Measurements from ENCODE around the gene RBP3.

The RBP3 gene

GRCh38 chr10:47318706-47319105 is 29.5 kb upstream of the RBP3 start:
- DNase-seq (ENCODE audit: low spot score), result no peak

- no peak for DNase-seq (ENCODE audit: low spot score)
Measured at GRCh38 chr10:47319784-47320183, 28.4 kb upstream of the RBP3 start.

- no peak for DNase-seq (ENCODE audit: low spot score)
Measured at GRCh38 chr10:47320812-47321211, 27.4 kb upstream of the RBP3 start.

- DNase-seq (ENCODE audit: low spot score), result no peak
Measured at GRCh38 chr10:47321521-47322195, 26.5 kb upstream of the RBP3 start.

GRCh38 chr10:47322300-47323061 is 25.7 kb upstream of the RBP3 start, which contains the start of gene GDF2:
Gene GDF2, plus strand, starts transcription at chr10:47322454. Its CDS starts 215 bp downstream, at chr10:47322669.
- no peak for DNase-seq (ENCODE audit: low spot score)

- no peak for DNase-seq (ENCODE audit: low spot score)
Measured at GRCh38 chr10:47323087-47323486, 25.1 kb upstream of the RBP3 start.

GRCh38 chr10:47323636-47324296 is 24.4 kb upstream of the RBP3 start:
- DNase-seq (ENCODE audit: low spot score), result no peak

- no peak for DNase-seq (ENCODE audit: low spot score)
Measured at GRCh38 chr10:47325303-47326291, 22.6 kb upstream of the RBP3 start.

GRCh38 chr10:47326306-47326926 is 21.7 kb upstream of the RBP3 start:
- no peak for DNase-seq (ENCODE audit: low spot score)

GRCh38 chr10:47326927-47327330 is 21.2 kb upstream of the RBP3 start:
- no peak for DNase-seq (ENCODE audit: low spot score)

GRCh38 chr10:47329855-47330254 is 18.3 kb upstream of the RBP3 start:
- no peak for DNase-seq (ENCODE audit: low spot score)

- no peak for DNase-seq (ENCODE audit: low spot score)
Measured at GRCh38 chr10:47330366-47330765, 17.8 kb upstream of the RBP3 start.

GRCh38 chr10:47330804-47331203 is 17.4 kb upstream of the RBP3 start:
- DNase-seq (ENCODE audit: low spot score), result no peak

- DNase-seq (ENCODE audit: low spot score), result no peak
Measured at GRCh38 chr10:47331491-47331890, 16.7 kb upstream of the RBP3 start.

- no peak for DNase-seq (ENCODE audit: low spot score)
Measured at GRCh38 chr10:47331954-47332353, 16.2 kb upstream of the RBP3 start.

- DNase-seq (ENCODE audit: low spot score), result no peak
Measured at GRCh38 chr10:47332371-47332770, 15.8 kb upstream of the RBP3 start.

- DNase-seq (ENCODE audit: low spot score), result no peak
Measured at GRCh38 chr10:47332946-47333345, 15.2 kb upstream of the RBP3 start.

- DNase-seq (ENCODE audit: low spot score), result no peak
Measured at GRCh38 chr10:47333532-47333931, 14.6 kb upstream of the RBP3 start.

- DNase-seq (ENCODE audit: low spot score), result no peak
Measured at GRCh38 chr10:47334466-47335295, 13.5 kb upstream of the RBP3 start.

GRCh38 chr10:47335906-47336305 is 12.3 kb upstream of the RBP3 start:
- DNase-seq (ENCODE audit: low spot score), result no peak
